Colonic mucosa (tissue), 4 donors: ENCODE measurements around the gene POLR2L. TPM values are rescaled to one million over a fixed set of nuclear protein-coding genes. Genes with fewer than 3 reads are reported as not detected.

ENCODE experiments used
- DNase-seq: peaks from one replicate; pipeline ENCODE4 v3.0.0-alpha.2; 2020
- H3K27ac ChIP-seq: fragments of 200-600 bp; one replicate; pipeline ENCODE4 v1.8.0; 2021
- H3K27me3 ChIP-seq: fragments of 200-600 bp; one replicate; pipeline ENCODE4 v1.8.0; 2021
- H3K36me3 ChIP-seq: fragments of 200-600 bp; one replicate; pipeline ENCODE4 v1.8.0; 2021
- H3K4me1 ChIP-seq: fragments of 200-600 bp; one replicate; pipeline ENCODE4 v1.8.0; 2021; ENCODE audit warnings: mild to moderate bottlenecking
- H3K4me3 ChIP-seq: fragments of 200-600 bp; one replicate; pipeline ENCODE4 v1.8.0; 2021
- H3K9ac ChIP-seq, 2 donors: one replicate each; pipeline ENCODE4 v1.7.0; 2013; ENCODE audit warnings: control low read depth in 2 of 2, low read depth in 2 of 2, low read length in 2 of 2
- H3K9me3 ChIP-seq: fragments of 200-600 bp; one replicate; pipeline ENCODE4 v1.8.0; 2021
- CTCF ChIP-seq: fragments of 200-600 bp; IDR thresholded peaks from one replicate; pipeline ENCODE4 v1.8.0; 2022; ENCODE audit warnings: antibody characterized with exemption, mild to moderate bottlenecking
- intact Hi-C: fragments of 100-400 bp; cut with DNase I; formaldehyde crosslinking; loops from one replicate; pipeline ENCODE4 v1.14.1; 2022
- total RNA-seq, 2 donors: library from RNA; stranded (reverse); fragmentation: NEBNext Ultra II Directional in 1 of 2; extraction: Animal tissue kit (Norgen Biotek cat#: 25700) in 1 of 2; gene quantifications; one replicate each; pipeline ENCODE4 v1.2.1, GENCODE V29; 2021
- donor health status: healthy.
- donor health status: DM: no; HTN: no; CAD: no.
- donor health status: DM: no; HTN: no; CAD: no.

Gene POLR2L
- total RNA-seq, 2 donors from 2014 or later: 77.4 to 181 TPM

GRCh38 chr11:834371-835316 lies 7.7 kb downstream of the POLR2L start:
- Histone ChIP-seq H3K4me1 (peaks cover 28% of the 10 kb centered on the region), H3K9ac (peak overlapping the region; percentile 40 to 93), H3K36me3 (peaks cover 17% of the 10 kb centered on the region), H3K4me3 (peak overlapping the region; percentile 77), H3K27ac (peak overlapping the region; percentile 89), H3K27me3 (peaks cover 13% of the 10 kb centered on the region), H3K9me3 (no peaks in the 10 kb centered on the region)
- intact Hi-C loops: no loop called here
- peak; percentile 85 for DNase-seq
- TF ChIP-seq CTCF: no peak

DNA sequence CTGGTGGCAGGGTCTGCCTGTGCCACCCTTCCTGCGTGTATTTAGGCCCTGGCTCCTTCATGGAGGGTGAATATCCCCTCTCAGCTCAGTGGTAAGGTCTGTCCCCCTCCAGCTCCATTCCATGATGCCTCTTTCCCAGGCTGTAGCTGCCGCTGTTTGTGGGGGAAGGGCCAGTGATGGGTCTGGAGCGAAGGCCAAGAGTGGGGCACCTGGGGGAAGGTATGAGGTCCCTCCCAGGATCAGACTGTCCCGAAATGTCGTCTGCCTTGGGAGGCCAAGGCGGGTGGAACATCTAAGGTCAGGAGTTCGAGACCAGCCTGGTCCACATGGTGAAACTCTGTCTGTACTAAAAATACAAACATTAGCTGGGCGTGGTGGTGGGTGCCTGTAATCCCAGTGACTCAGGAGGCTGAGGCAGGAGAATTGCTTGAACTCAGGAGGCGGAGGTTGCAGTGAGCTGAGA lies 8.4 kb downstream of the POLR2L start:
- peak overlapping the region; percentile 77 for H3K4me3 ChIP-seq
- peaks cover 13% of the 10 kb centered on the region for H3K27me3 ChIP-seq
- peaks cover 13% of the 10 kb centered on the region for H3K36me3 ChIP-seq
- no peak for TF ChIP-seq CTCF
- peak overlapping the region; percentile 93 for H3K9ac ChIP-seq
- intact Hi-C loops: no loop called here
- DNase-seq: peak; percentile 59
- peak overlapping the region; percentile 89 for H3K27ac ChIP-seq
- H3K9me3 ChIP-seq: no peaks in the 10 kb centered on the region
- peaks cover 35% of the 10 kb centered on the region for H3K4me1 ChIP-seq

DNA sequence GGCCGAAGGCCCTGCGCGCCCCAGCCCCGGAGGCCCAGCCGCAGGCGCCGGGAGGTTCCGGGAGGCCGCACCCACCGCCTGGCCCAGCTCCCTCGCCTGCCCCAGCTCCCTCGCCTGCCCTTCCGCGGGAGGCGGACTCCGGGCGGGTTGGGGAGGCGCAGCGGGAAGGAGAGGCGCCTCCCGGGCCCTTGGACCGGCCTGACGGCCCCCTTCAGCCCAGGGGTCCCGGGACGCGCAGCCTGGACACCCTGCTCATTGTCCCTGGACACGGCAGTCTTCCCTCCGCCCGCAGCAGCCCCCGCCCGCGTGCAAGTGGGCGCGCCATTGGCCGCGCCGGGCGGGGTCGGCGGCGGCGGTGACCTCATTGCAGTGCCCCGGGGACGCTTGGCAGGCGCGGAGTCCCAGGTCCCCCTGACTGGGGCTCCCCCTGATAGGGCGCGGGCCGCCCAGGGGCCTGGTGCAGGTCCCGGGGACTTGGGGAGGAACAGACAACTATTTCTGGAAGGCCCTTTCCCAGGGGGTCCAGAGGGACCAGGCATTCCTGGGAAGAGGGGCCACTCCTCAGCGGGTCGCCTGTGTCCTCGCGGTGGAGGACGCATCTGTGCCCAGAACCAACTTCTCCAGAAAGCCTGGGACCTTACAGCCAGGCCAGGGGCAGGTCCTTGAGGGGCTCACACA lies 9.1 kb downstream of the POLR2L start:
- peak; percentile 63 for DNase-seq
- H3K27ac ChIP-seq: peak overlapping the region; percentile 89
- H3K4me1 ChIP-seq: peaks cover 30% of the 10 kb centered on the region
- peaks cover 13% of the 10 kb centered on the region for H3K27me3 ChIP-seq
- H3K4me3 ChIP-seq: peak overlapping the region; percentile 77
- no peak for TF ChIP-seq CTCF
- H3K36me3 ChIP-seq: peaks cover 13% of the 10 kb centered on the region
- no peaks in the 10 kb centered on the region for H3K9me3 ChIP-seq
- intact Hi-C loops: no loop called here
- H3K9ac ChIP-seq: peak overlapping the region; percentile 93

- no peak for TF ChIP-seq CTCF
- intact Hi-C loops: no loop called here
- Histone ChIP-seq H3K4me1 (peaks cover 30% of the 10 kb centered on the region), H3K9me3 (no peaks in the 10 kb centered on the region), H3K27me3 (peaks cover 13% of the 10 kb centered on the region), H3K27ac (peak within 1 kb of the TSS; percentile 89), H3K36me3 (peaks cover 11% of the 10 kb centered on the region), H3K4me3 (peak within 1 kb of the TSS; percentile 77), H3K9ac (peak within 1 kb of the TSS; percentile 93)
- no peak for DNase-seq
Measured at GRCh38 chr11:832529-833113, 9.7 kb downstream of the POLR2L start, which contains the start of gene CD151. Gene CD151, plus strand, starts transcription at chr11:832952. Its CDS starts 3,118 bp downstream, at chr11:836070.

- H3K9ac ChIP-seq: peak overlapping the region; percentile 79 to 88
- peak overlapping the region; percentile 67 for H3K27ac ChIP-seq
- H3K4me3 ChIP-seq: peak overlapping the region; percentile 77
- H3K27me3 ChIP-seq: peaks cover 18% of the 10 kb centered on the region
- peaks cover 5% of the 10 kb centered on the region for H3K36me3 ChIP-seq
- intact Hi-C loops: no loop called here
- no peak for TF ChIP-seq CTCF
- DNase-seq: no peak
- H3K4me1 ChIP-seq: peaks cover 31% of the 10 kb centered on the region
- no peaks in the 10 kb centered on the region for H3K9me3 ChIP-seq
Measured at GRCh38 chr11:831961-832528, 10.3 kb downstream of the POLR2L start.
